HG02973 (cell line): Measurements from ENCODE around the gene ZNF550.
A peak's percentile ranks its signal among the peaks of the same experiment; 100 is the strongest.

Source experiments
- ATAC-seq: cut with Tn5 transposase; IDR thresholded peaks from one replicate; pipeline ENCODE4 v1.9.1; 2021; ENCODE audit warnings: moderate library complexity; ENCODE audit not compliant: unreplicated experiment

ZNF550 gene

DNA sequence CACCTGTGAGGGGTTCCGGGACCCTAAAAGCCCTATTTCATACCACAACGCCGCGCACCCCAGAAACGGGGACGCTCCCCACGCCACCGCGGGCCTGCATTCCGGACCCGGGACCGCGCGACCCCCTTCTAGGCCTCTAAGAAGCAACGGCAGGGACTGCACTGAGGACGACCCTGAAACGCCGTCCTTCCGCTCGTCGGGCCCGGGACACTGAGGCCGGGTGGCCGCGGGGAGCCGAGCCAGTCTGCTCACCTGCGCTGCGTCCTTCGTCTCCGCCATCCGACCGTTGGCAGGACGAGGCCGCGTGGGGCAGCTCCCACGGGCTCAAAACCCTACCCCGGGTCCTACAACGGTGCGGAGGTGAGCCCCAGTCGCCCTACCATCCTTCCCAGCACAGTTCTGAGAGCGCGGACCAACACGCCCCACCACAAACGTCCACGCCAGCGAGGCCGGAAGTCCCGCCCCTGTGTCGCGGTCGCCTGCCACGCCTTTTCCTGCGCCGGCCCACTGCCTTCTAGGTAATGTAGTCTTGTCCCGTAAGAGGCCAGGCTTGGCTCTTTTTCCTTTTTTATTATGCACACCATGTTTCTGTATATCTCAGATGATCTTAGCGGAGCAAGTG, at the start of gene ZNF550:
ZNF550 (minus strand) TSS at position 460 of the 622 bp plus-strand sequence; CDS start at position 279, 181 bp downstream.
- peak; percentile 84 for ATAC-seq

DNA sequence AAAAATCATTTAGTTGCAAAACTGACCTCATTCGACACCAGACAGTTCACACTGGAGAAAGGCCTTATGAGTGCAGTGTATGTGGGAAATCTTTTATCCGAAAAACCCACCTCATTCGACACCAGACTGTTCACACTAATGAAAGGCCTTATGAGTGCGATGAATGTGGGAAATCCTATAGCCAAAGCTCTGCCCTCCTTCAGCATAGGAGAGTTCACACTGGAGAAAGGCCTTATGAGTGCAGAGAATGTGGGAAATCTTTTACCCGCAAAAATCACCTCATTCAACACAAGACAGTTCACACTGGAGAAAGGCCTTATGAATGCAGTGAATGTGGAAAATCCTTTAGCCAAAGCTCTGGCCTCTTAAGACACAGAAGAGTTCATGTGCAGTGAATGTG, 47.3 kb upstream of the ZNF550 start:
- no peak for ATAC-seq

DNA sequence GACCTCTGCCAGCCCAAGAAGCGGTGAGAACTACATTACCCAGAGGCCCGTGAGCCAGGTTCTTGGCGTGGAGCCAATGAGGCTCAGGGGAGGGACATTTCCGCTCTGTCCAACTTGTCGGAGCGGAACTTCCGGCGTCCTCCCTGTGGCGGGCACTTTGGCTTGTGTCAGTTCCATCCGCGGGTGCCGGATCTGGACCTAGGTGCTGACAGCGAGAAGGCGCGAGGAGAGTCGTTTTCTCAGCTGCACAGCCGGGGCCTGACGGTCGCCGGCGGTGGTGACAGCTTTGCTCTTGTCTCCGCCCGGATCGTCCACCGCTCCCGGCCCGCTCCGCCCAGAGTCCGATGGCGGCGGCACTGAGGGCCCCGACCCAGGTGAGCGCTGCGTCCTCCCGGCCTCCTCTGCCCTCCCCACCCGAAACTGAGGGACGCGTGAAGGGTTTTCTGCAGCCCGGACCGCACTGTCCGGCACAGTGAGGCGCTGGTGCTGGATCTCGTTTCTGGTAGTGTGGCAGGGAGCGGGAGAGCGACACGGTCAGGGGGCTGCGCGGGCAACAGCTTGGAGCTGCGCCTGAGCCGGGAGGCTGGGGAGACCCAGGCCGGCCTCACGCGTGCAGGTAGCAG, 40.2 kb upstream of the ZNF550 start, which contains the start of gene ZNF530:
ZNF530 (plus strand) TSS at position 125 of the 623 bp plus-strand sequence. CDS start 4,461 bp downstream, outside the sequence.
- ATAC-seq: peak; percentile 90

DNA sequence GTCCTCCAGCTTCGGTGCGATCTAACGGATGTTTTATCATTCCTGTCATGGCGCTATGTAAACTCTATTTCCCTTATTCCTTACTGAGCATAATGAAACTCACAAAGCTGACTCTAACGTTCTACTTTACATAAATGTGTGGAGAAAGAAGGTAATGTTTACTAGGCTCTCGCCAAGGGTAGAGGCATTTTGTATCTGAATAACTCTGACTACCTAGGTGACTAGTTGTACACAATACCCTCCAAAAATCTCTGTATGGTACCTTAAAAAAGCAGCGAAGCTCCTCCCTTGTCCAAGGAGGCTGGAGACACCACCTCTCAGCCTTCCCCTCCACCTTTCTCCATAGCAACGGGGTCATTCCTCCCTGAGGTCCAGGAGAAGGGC, 39.7 kb upstream of the ZNF550 start:
- ATAC-seq: no peak

DNA sequence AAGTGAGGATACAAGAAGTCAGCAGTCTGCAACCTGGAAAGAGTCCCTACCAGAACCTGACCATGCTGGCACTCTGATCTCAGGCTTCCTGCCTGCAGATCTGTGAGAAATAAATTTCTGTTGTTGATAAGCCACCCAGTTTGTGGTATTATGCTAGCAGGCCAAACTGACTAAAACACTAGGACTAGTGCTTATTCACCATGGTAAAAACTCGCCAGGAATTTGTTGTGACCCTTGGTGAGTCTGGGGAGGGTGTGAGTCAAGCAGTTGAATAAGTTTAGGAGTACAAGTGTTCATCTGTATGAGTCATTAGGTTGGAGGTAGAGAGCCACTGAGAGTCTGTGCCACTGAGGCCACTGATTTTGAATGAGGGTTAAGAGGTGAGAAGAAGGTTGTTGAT, 27.9 kb upstream of the ZNF550 start:
- no peak for ATAC-seq

DNA sequence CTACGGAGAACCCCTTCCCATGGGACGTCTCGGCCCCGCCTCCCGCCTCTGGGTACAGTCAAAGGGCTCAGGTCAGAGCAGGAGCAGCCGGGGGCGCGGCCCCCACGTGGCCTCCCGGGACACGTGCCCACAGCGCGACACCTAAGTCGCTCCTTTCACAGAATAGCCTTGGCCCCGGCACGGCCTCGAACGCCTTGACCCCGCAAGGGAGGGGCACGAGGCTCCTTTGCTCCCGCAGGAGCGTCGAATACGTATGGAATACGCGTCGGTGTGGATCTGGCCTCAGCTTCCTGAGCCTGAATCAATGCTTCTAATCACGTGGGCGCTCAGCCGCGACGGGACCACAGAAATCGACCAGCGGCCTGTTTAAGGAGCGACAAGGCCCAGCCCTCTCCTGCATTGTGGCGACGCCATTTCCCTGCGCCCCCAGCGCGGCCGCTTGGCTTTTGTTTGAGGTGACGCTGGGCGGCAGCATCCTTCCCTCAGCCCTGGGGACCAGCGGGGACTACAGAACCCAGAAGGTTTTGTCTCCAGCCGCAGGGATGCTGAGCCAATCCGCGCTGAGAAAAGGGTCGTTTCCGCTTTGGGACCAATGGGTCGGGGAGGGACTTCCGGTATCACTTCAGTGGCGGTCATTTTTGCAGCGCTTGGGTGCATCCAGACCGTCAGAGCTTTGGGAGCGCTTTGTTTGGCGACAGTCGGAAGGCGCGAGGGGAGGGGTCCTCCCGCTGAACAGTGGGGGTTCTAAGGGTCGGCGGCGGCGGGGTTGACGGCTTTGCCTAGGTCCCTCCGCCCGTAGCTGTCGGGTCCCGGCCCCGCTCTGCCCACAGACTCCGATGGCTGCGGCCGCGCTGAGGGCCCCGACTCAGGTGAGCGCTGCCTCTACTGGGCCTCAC, 24.1 kb upstream of the ZNF550 start, which contains the start of gene ZIK1:
ZIK1 (plus strand) TSS at position 625 of the 896 bp plus-strand sequence; CDS start at position 837, 212 bp downstream.
- ATAC-seq: peak; percentile 81

DNA sequence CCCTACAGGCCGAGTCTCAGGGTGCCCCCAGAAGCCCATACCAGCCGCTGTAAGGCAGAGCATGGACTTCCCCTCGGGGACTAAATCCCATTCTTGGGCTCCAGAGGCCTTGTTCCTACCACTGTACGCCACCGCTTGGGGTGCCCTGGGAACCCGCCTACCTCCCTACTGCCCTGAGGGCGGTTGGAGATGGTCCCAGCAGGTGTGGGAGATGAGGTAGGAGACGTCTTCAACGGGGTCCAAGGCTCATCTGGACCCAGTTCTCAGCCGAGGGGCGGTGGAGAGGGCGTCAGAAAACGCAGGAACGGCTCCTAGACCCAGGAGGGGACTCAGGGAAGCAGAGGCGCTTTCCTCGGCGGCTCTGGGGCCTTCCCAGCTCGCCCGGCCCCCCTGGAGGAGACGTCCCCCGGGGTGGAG, 23.4 kb upstream of the ZNF550 start:
- ATAC-seq: no peak

DNA sequence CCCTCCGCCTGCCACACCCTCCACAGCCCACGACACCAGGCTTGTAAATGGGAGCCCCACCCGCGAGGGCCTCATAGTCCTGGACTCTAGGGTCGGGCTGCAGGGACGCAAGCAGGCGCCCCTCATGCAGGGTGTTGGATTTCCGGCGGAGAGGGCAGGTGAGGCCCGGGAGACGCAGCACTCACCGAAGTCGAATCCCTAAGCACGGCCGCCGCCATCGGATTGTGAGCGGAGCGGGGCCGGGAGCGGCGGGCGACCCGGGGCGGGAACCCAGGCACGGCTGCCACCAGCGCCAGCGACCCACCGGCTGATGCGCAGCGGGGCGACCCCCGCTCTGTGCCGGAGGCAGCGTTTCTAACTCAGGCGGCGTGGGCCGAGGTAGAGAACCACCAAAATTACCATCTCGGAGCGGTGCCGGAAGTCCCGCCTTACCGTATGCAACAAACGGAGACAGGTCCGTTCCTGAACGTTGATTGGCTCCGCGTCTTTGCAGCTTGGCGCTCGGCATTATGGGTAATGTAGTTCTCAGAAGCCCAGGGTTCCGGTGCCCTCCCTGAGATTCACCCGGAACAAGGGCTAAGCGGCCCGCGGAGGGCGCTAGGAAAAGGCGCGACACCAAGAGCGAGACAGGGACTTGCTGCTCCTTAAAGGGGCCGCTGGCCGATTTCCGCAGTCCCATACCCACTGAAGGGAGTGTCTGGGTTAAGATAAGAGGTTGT, 19.0 kb upstream of the ZNF550 start, which contains the start of gene ZNF416:
ZNF416 (minus strand) TSS at position 425 of the 719 bp plus-strand sequence; CDS start at position 218, 207 bp downstream.
- ATAC-seq: peak; percentile 88

DNA sequence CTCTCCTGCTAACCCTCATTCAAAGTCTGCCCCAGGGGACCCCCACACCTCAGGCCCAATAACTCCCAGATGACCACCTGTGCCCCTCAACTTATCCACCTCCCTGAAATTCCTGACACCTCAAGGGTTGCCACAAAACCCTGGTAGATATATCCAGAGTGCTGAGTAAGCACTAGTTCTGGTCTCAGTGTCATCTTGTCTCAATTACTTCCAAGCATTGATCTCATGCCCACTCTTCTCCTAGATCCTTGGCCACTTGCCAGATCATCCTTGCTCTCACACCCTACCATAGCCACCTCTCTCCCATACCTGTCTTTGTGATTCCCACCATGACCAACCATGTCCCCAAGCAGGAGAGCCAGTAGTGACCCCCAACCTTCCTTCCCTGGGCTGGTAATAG, 17.0 kb upstream of the ZNF550 start:
- ATAC-seq: no peak

DNA sequence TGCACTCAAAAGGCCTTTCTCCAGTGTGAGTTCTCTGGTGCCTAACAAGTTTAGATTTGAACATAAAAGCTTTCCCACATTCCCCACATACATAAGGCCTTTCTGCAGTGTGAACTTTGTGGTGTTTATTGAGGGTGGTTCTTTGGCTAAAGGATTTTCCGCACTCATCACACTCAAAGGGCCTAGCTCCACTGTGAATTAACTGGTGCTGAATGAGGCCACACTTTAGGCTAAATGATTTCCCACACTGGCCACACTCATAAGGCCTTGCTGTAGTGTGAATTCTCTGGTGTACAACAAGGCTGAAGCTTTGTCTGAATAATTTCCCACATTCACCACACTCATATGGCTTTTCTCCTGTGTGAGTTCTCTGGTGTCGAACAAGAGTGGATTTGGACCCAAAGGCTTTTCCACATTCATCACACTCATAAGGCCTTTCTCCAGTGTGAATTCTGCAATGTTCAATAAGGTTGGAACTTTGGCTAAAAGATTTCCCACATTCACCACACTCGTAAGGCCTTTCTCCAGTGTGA, 12.8 kb upstream of the ZNF550 start:
- ATAC-seq: no peak

DNA sequence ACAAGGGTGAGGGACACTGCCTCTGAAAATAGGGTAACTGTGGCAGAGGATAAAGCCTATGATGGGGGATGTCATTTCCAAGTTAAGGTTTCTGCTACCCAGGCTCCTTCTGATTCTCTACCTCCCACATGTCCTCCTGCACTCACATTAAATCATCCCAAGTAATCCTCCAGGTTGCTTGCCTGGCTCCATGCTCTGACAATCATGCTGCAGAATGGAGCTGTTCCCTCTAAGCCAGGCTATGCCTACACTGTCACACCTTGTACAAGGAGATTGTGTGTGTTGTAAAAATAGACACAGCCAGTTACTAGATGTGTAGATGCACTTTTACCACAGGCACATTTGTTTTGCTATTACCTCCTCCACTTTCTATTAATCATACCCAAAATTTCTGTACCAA, 11.0 kb upstream of the ZNF550 start:
- ATAC-seq: no peak

DNA sequence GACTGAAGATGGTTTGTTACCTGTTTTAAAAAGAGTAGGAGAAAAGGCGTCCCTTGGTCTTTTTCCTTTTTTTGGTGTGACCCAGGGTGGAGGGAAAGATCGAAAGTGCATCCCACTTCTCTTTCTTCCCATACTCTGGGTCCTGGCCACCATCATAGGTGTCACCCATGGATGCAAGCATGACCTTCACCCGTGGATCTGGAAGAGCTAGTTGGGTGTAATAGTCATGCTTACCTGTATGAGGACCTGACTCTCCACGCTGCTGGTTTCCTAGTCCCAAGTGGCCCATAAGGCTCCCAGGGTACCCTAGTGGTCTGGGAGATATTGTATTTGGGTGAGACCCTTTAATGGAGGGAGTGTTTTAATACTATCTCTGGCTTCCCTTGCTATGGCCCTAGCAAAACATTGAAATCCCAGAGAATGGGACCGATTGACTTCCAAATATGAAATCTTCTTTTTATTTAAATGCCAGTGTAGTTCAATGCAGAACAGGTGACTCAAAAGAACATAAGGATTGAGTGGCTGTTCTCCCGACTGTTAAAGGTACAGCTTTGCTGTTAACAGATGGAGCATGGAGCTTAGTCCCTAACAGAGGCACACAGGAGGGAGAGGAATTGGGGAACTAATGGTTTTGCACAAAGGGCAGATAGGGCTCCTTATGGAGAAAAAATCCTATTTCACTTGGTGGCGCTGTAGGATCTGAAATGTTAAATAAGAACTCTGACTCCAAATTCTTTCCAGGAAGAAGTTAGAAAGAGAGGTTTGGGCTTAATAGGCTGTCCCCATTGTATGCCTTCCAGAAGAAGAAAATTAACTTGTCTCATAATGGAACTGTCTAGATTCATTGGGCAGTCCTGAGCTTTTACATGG, 7.0 kb upstream of the ZNF550 start:
- no peak for ATAC-seq

DNA sequence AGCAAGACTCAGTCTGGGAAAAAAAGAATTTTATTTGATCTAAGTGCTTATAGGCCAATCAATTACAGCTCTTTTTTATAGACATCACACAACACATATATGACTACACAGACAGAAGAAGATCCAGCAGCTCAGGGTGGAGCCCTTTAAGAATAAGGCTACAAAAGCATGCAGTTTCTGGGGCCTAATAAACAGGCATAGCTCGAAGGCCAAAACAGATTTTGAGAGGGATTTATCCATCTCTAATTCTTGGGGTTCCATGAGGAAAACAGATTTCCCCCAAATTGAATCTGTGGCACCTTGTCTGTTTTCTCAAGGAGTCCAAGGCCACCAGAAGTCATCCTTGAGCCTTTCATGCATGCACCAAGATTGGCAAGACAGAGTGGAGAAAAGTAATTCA, 3.9 kb upstream of the ZNF550 start:
- ATAC-seq: no peak

DNA sequence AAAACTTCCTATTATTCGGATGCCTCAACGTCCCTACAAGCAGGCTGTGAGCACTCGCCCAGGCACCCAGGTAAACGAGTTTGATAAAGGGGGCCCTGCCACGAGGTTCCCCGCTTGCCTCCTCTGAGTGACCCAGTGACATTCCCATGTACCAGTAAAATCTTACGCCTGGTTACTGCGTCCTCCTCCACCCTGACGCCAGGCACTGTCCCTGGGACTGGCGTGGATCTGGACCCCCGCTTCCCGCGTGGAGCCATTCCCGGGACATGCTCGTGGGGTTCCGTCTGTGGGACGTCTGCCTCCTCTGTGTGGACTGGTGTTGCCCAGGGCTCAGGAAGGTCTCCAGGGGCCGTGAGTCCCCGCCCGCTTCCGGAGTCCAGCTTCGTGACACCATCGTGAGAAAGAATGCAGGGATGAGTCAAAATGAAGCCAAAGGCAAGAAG, 407 bp upstream of the ZNF550 start:
- ATAC-seq: no peak

DNA sequence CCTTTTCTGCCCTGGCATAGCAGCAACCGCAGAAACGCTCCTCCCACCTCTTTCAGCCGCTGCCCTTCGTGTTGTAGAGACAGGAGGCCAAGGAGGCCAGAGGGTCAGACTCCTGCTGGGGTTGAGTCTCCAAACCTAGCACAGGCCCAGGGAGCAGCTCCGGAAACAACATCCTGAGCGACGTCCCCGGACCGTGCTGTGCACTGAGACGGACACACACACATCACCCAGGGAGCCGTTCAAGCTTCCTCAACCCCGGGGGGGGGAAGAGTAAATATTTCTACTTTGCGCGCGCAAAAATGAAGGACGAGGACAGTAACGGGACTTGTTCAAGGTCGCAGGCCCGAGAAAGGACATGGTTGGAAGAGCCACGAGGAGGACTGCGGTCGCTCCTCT, 657 bp downstream of the ZNF550 start:
- ATAC-seq: peak; percentile 14

DNA sequence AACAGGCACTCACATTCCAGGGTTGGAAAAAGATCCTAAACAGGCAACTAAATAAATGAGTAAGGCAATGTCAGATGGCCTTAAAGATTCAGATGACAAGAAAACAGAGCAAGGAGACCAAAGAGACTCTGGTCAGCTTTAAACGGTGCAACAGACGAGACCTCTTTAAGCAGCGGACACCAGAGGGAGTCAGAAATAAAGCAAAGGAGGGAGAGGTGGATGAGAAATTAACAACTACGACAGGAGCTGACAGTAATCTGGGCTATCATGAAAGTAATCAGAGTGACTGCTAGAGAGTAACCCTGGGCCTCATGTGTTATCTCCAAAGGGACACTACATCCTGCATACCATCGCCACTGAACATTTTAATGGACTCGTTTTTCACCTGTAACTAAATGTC, 1.1 kb downstream of the ZNF550 start:
- ATAC-seq: no peak

DNA sequence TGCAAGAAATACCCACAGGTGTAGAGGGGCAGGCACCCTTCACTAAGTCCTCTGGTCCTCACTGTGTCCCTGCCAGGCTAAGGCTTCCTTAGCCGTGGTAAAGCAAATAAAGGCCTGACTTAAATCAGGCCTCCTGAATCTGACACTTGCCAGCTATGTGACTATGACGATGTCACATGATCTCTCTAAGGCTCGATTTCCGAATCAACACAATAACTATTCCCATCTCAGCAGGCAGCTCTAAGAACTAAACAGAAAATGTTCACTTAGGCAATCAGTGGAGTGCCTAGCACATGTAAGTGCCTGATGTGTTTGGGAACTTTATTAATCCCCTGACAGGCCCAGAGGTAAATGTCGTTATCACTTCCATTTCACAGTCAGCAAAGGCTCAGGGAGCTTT, 2.0 kb downstream of the ZNF550 start:
- ATAC-seq: no peak

DNA sequence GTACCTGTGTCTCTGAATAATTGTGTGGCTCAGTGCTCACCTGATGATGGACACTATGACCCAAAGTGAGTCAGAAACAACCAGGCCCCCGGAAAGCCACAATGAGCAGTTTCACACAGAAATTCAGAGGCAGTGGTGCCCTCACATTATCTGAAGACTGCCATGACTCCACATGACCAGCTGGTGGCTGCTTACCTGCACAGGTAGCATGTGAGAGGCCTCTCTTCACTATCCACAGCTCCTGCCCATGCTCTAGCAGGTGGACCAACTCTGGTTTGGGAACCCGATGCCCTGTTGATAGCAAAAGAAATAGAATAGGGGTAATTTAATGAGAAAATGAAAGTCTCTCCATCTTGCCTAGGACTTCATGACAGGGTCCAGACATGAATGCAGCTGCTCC, 7.2 kb downstream of the ZNF550 start:
- no peak for ATAC-seq

DNA sequence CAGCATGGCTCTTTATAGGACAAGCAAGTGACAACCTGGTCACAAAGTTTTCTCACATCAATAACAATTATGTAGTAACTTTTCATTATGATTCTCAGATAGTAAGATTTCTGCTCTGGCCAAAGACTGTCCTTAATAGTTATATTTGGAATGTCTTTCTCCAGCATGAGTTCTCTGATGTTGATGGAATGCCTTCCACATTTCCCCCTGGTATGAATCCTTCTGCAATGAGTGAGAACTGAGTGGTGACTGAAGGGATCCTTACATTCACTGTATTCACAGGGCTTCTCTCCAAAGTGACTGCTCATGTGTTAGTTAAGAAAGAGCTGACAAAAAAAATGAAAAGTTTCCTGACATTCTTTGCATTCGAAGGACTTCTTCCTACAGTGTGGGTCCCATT, 13.2 kb downstream of the ZNF550 start:
- ATAC-seq: no peak
